H9 (cell line): ENCODE data around the gene CHMP4B. TPM values are rescaled to one million over a fixed set of nuclear protein-coding genes. Genes with fewer than 3 reads are reported as not detected.

ENCODE experiments used
- DNase-seq: peaks from one replicate; pipeline ENCODE4 v3.0.0-alpha.2; 2017
- H2AFZ ChIP-seq: one replicate; pipeline ENCODE4 v1.6.1; 2013; ENCODE audit warnings: mild to moderate bottlenecking, low read length, control low read depth, moderate library complexity
- H2AK5ac ChIP-seq: 2 replicates; pipeline ENCODE4 v1.6.1; 2013; ENCODE audit warnings: low read length, control low read depth, mixed read lengths; ENCODE audit not compliant: insufficient read length
- H2BK120ac ChIP-seq: one replicate; pipeline ENCODE4 v1.6.1; 2013; ENCODE audit warnings: low read depth, mild to moderate bottlenecking, low read length, control low read depth, inconsistent platforms; ENCODE audit not compliant: poor library complexity, severe bottlenecking
- H2BK12ac ChIP-seq: 2 replicates; pipeline ENCODE4 v1.6.1; 2013; ENCODE audit warnings: low read length, control low read depth, mixed read lengths, low read depth; ENCODE audit not compliant: insufficient read length
- H2BK15ac ChIP-seq: 2 replicates; pipeline ENCODE4 v1.6.1; 2013; ENCODE audit warnings: low read depth, low read length, control low read depth
- H2BK20ac ChIP-seq: one replicate; pipeline ENCODE4 v1.6.1; 2013; ENCODE audit warnings: low read depth, mild to moderate bottlenecking, low read length, control low read depth, inconsistent platforms; ENCODE audit not compliant: poor library complexity, severe bottlenecking
- H2BK5ac ChIP-seq: 2 replicates; pipeline ENCODE4 v1.6.1; 2013; ENCODE audit warnings: low read length, control low read depth, mixed read lengths; ENCODE audit not compliant: insufficient read length
- H3K14ac ChIP-seq: 2 replicates; pipeline ENCODE4 v1.6.1; 2013; ENCODE audit warnings: low read length, control low read depth; ENCODE audit not compliant: insufficient read depth
- H3K18ac ChIP-seq: 2 replicates; pipeline ENCODE4 v1.6.1; 2013; ENCODE audit warnings: low read depth, mild to moderate bottlenecking, mixed read lengths, low read length, control low read depth; ENCODE audit not compliant: insufficient read length
- H3K23ac ChIP-seq: 2 replicates; pipeline ENCODE4 v1.6.1; 2013; ENCODE audit warnings: low read length, control low read depth, mixed read lengths, low read depth; ENCODE audit not compliant: insufficient read length
- H3K23me2 ChIP-seq: 2 replicates; pipeline ENCODE4 v1.6.1; 2013; ENCODE audit warnings: low read depth, mild to moderate bottlenecking, mixed read lengths, low read length, control low read depth; ENCODE audit not compliant: insufficient read length, poor library complexity, severe bottlenecking
- H3K27ac ChIP-seq: 2 replicates; pipeline ENCODE4 v1.5.1; 2013; ENCODE audit warnings: low read length, control low read depth, mixed read lengths, low read depth; ENCODE audit not compliant: insufficient read length
- H3K27me3 ChIP-seq: 2 replicates; pipeline ENCODE4 v1.6.1; 2013; ENCODE audit warnings: low read length, control low read depth, inconsistent platforms; ENCODE audit not compliant: insufficient read depth
- H3K4ac ChIP-seq: 2 replicates; pipeline ENCODE4 v1.6.1; 2013; ENCODE audit warnings: low read depth, mild to moderate bottlenecking, control low read depth, inconsistent platforms, low read length, moderate library complexity
- H3K4me1 ChIP-seq: 2 replicates; pipeline ENCODE4 v1.6.1; 2013; ENCODE audit warnings: low read length, control low read depth, inconsistent platforms; ENCODE audit not compliant: insufficient read depth
- H3K4me2 ChIP-seq: 2 replicates; pipeline ENCODE4 v1.6.1; 2013; ENCODE audit warnings: low read length, control low read depth, mixed read lengths; ENCODE audit not compliant: insufficient read length, insufficient read depth
- H3K56ac ChIP-seq: 2 replicates; pipeline ENCODE4 v1.6.1; 2013; ENCODE audit warnings: low read depth, mild to moderate bottlenecking, mixed read lengths, low read length, control low read depth; ENCODE audit not compliant: insufficient read length
- H3K79me1 ChIP-seq: 2 replicates; pipeline ENCODE4 v1.6.1; 2013; ENCODE audit warnings: low read depth, mild to moderate bottlenecking, moderate library complexity, low read length, control low read depth, inconsistent platforms; ENCODE audit not compliant: insufficient read depth, poor library complexity, severe bottlenecking
- H3K79me2 ChIP-seq: 2 replicates; pipeline ENCODE4 v1.6.1; 2013; ENCODE audit warnings: low read length, control low read depth, inconsistent platforms; ENCODE audit not compliant: insufficient read depth
- H3K9ac ChIP-seq: 2 replicates; pipeline ENCODE4 v1.6.1; 2013; ENCODE audit warnings: low read length, control low read depth, mixed read lengths; ENCODE audit not compliant: insufficient read length; ENCODE audit errors: extremely low read depth
- H3K9me3 ChIP-seq: one replicate; pipeline ENCODE4 v1.6.1; 2013; ENCODE audit warnings: low read depth, low read length, inconsistent platforms; ENCODE audit not compliant: control insufficient read depth
- H3T11ph ChIP-seq: one replicate; pipeline ENCODE4 v1.6.1; 2013; ENCODE audit warnings: mild to moderate bottlenecking, low read length, control low read depth, inconsistent platforms
- H4K20me1 ChIP-seq: one replicate; pipeline ENCODE4 v1.6.1; 2013; ENCODE audit not compliant: control insufficient read depth, insufficient read length, insufficient read depth
- H4K5ac ChIP-seq: 2 replicates; pipeline ENCODE4 v1.6.1; 2013; ENCODE audit warnings: low read depth, mild to moderate bottlenecking, mixed read lengths, low read length, control low read depth; ENCODE audit not compliant: insufficient read length
- H4K8ac ChIP-seq: replicated peaks from 2 replicates; pipeline ENCODE4 v1.6.1; 2013; ENCODE audit warnings: low read length, control low read depth, mixed read lengths, low read depth; ENCODE audit not compliant: insufficient read length
- H4K91ac ChIP-seq: 2 replicates; pipeline ENCODE4 v1.6.1; 2013; ENCODE audit warnings: low read depth, mild to moderate bottlenecking, moderate library complexity, mixed read lengths, low read length, control low read depth; ENCODE audit not compliant: insufficient read length
- H3K27ac Mint-ChIP-seq, 3 experiments: 2 replicates in 2 of 3; 3 replicates in 1 of 3; pipeline ENCODE4 v1.8.0; 2020 to 2021; ENCODE audit warnings: mixed read lengths in 3 of 3, mild to moderate bottlenecking in 1 of 3, moderate library complexity in 1 of 3
- H3K27me3 Mint-ChIP-seq: 2 replicates; pipeline ENCODE4 v1.8.0; 2021; ENCODE audit warnings: low read depth, mild to moderate bottlenecking, moderate library complexity, mixed read lengths
- H3K36me3 Mint-ChIP-seq, 3 experiments: 2 replicates in 2 of 3; 3 replicates in 1 of 3; pipeline ENCODE4 v1.8.0; 2020 to 2021; ENCODE audit warnings: low read depth in 3 of 3, mixed read lengths in 3 of 3; ENCODE audit not compliant: insufficient read depth in 1 of 3
- H3K4me1 Mint-ChIP-seq, 2 experiments: 2 replicates each; pipeline ENCODE4 v1.8.0; 2020; ENCODE audit warnings: mixed read lengths in 2 of 2
- H3K4me3 Mint-ChIP-seq, 2 experiments: 2 replicates in 1 of 2; 3 replicates in 1 of 2; pipeline ENCODE4 v1.8.0; 2020 to 2021; ENCODE audit warnings: mild to moderate bottlenecking in 2 of 2, mixed read lengths in 2 of 2, moderate library complexity in 1 of 2
- H3K9me3 Mint-ChIP-seq, 2 experiments: 2 replicates in 1 of 2; 3 replicates in 1 of 2; pipeline ENCODE4 v1.8.0; 2020; ENCODE audit warnings: mild to moderate bottlenecking in 2 of 2, mixed read lengths in 2 of 2, moderate library complexity in 1 of 2
- WGBS: extraction: QIAGEN DNeasy Blood & Tissue Kit; methylation state at CpG from one replicate; pipeline ENCODE4 v1.1.7; 2013; ENCODE audit warnings: missing lambda C conversion rate, low lambda C conversion rate, mixed read lengths; ENCODE audit not compliant: insufficient read length; ENCODE audit errors: extremely low coverage; 5-methylcytosine and 5-hydroxymethylcytosine counted together
- total RNA-seq: library from RNA; stranded (reverse); gene quantifications from 2 replicates; pipeline ENCODE4 v1.2.1, GENCODE V29; 2021
- TF ChIP-seq, protein P1 (sequence below): fragments of 200-600 bp; sonication (generic); conservative IDR thresholded peaks from 3 replicates; pipeline ENCODE4 v1.8.0; 2021; ENCODE audit warnings: antibody characterized with exemption, mild to moderate bottlenecking

Gene CHMP4B
- total RNA-seq, 1 experiment from 2014 or later, result 94.9 TPM

DNA sequence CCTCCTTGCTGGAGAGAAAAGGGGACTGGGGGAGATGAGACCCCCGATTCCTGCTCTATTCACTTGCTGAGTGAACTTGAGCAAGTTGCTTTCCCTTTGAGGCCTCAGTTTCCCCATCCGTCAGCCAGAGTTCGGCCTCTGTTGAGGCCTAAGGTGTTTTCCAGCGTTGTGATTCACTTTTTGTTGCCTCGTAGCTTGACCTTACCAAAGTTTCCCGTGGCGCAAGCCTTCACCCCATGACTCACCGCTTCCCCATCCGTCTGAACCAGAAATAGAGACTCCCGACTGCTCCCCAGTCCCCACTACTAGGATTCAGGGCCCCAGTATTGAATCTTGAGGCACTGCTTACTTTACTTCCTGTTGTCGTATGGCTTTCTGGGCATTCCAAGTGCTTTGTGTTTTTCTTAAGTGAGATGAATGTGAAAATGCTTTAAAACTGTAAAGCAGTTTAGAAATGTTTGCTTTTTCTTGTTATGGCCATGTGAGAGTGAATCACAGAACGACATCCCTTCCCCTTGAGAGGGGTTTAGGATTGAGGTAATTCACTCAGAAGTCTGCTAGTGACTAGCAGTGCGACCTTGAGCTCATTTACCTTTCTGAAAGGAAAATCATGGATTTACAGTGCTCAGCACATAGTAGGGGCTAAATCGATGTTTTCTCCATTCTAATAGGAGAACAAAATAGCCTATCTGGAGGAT lies 1.2 kb downstream of the CHMP4B start:
- peak overlapping the region; percentile 85 for H3K9ac ChIP-seq
- H2BK20ac ChIP-seq, result no peak overlapping the region
- no peak overlapping the region for H4K8ac ChIP-seq
- no peak overlapping the region for H2AK5ac ChIP-seq
- DNase-seq, result no peak
- no peak overlapping the region for H3K27ac ChIP-seq
- H3K14ac ChIP-seq, result peak overlapping the region; percentile 77; the same call in 1 of the 2 replicates
- H4K91ac ChIP-seq, result no peak overlapping the region
- no peaks in the 10 kb centered on the region for H3K4me1 ChIP-seq
- Mint-ChIP-seq H3K4me1 (peaks cover 17 to 22% of the 10 kb centered on the region in 2 experiments), H3K27me3 (no peaks in the 10 kb centered on the region), H3K9me3 (no peaks in the 10 kb centered on the region; a peak in 1 of 5 replicates), H3K36me3 (no peaks in the 10 kb centered on the region; a peak in 2 of 7 replicates), H3K4me3 (peak overlapping the region; percentile 93 to 100), H3K27ac (peak overlapping the region; percentile 18 to 98 (median 78))
- no peak overlapping the region for H3T11ph ChIP-seq
- no peak overlapping the region for H2BK5ac ChIP-seq
- H3K9me3 ChIP-seq, result no peaks in the 10 kb centered on the region
- no peaks in the 10 kb centered on the region for H4K20me1 ChIP-seq
- H4K5ac ChIP-seq, result no peak overlapping the region
- H3K23me2 ChIP-seq, result peaks cover 13% of the 10 kb centered on the region
- no peak overlapping the region for H2BK120ac ChIP-seq
- TF ChIP-seq, protein P1, sequence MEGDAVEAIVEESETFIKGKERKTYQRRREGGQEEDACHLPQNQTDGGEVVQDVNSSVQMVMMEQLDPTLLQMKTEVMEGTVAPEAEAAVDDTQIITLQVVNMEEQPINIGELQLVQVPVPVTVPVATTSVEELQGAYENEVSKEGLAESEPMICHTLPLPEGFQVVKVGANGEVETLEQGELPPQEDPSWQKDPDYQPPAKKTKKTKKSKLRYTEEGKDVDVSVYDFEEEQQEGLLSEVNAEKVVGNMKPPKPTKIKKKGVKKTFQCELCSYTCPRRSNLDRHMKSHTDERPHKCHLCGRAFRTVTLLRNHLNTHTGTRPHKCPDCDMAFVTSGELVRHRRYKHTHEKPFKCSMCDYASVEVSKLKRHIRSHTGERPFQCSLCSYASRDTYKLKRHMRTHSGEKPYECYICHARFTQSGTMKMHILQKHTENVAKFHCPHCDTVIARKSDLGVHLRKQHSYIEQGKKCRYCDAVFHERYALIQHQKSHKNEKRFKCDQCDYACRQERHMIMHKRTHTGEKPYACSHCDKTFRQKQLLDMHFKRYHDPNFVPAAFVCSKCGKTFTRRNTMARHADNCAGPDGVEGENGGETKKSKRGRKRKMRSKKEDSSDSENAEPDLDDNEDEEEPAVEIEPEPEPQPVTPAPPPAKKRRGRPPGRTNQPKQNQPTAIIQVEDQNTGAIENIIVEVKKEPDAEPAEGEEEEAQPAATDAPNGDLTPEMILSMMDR, result no peak
- no peak overlapping the region for H2BK15ac ChIP-seq
- no CpG with 5 or more reads among the region's 14 CpGs for WGBS
- peak overlapping the region; percentile 73 for H3K4me2 ChIP-seq
- H3K56ac ChIP-seq, result no peak overlapping the region
- peaks cover 6% of the 10 kb centered on the region for H3K79me1 ChIP-seq
- H3K79me2 ChIP-seq, result peaks cover 10% of the 10 kb centered on the region; the same call in 1 of the 2 replicates
- H3K23ac ChIP-seq, result no peak overlapping the region
- H3K18ac ChIP-seq, result no peak overlapping the region
- no peak overlapping the region for H3K4ac ChIP-seq
- no peak overlapping the region for H2BK12ac ChIP-seq
- H2AFZ ChIP-seq, result no peak overlapping the region
- H3K27me3 ChIP-seq, result no peaks in the 10 kb centered on the region
